Endothelial cell (in vitro differentiated cells): ENCODE measurements around the gene SLC4A11. TPM values are rescaled to one million over a fixed set of nuclear protein-coding genes. Genes with fewer than 3 reads are reported as not detected.
"Not testable (repeated sequence)": the region's sequence is repeated elsewhere in the genome, so short reads cannot be mapped to it uniquely, and the experiment has no call there.

Experiments used
- DNase-seq: peaks from one replicate; pipeline ENCODE4 v3.0.0; 2021; ENCODE audit warnings: low spot score
- H3K27ac Mint-ChIP-seq: one replicate; pipeline ENCODE4 v1.8.0; 2021; ENCODE audit warnings: mixed read lengths, inconsistent platforms; ENCODE audit not compliant: unreplicated experiment
- H3K27me3 Mint-ChIP-seq: one replicate; pipeline ENCODE4 v1.8.0; 2021; ENCODE audit warnings: mild to moderate bottlenecking, moderate library complexity, mixed read lengths, inconsistent platforms; ENCODE audit not compliant: unreplicated experiment
- H3K36me3 Mint-ChIP-seq: one replicate; pipeline ENCODE4 v1.8.0; 2021; ENCODE audit warnings: mild to moderate bottlenecking, low read depth, mixed read lengths, inconsistent platforms; ENCODE audit not compliant: unreplicated experiment
- H3K4me1 Mint-ChIP-seq: one replicate; pipeline ENCODE4 v1.8.0; 2021; ENCODE audit warnings: mild to moderate bottlenecking, mixed read lengths, inconsistent platforms; ENCODE audit not compliant: unreplicated experiment
- H3K4me3 Mint-ChIP-seq: one replicate; pipeline ENCODE4 v1.8.0; 2021; ENCODE audit warnings: mild to moderate bottlenecking, mixed read lengths, inconsistent platforms; ENCODE audit not compliant: unreplicated experiment
- H3K9me3 Mint-ChIP-seq: one replicate; pipeline ENCODE4 v1.8.0; 2021; ENCODE audit warnings: mixed read lengths, inconsistent platforms; ENCODE audit not compliant: unreplicated experiment
- total RNA-seq: library from RNA; stranded (reverse); fragmentation: NEBNext Ultra II Directional; extraction: Animal tissue kit (Norgen Biotek cat#: 25700); gene quantifications from one replicate; pipeline ENCODE4 v1.2.1, GENCODE V29; 2021; ENCODE audit not compliant: unreplicated experiment
- TF ChIP-seq, protein P1 (sequence below): fragments of 200-600 bp; sonication (generic); IDR thresholded peaks from one replicate; pipeline ENCODE4 v1.5.0; 2021; ENCODE audit warnings: antibody characterized with exemption; ENCODE audit not compliant: unreplicated experiment

SLC4A11 gene
- total RNA-seq, 1 donor from 2014 or later: 30.6 TPM

GRCh38 chr20:3190681-3191111 lies 48.3 kb downstream of the SLC4A11 start:
- TF ChIP-seq, protein P1, sequence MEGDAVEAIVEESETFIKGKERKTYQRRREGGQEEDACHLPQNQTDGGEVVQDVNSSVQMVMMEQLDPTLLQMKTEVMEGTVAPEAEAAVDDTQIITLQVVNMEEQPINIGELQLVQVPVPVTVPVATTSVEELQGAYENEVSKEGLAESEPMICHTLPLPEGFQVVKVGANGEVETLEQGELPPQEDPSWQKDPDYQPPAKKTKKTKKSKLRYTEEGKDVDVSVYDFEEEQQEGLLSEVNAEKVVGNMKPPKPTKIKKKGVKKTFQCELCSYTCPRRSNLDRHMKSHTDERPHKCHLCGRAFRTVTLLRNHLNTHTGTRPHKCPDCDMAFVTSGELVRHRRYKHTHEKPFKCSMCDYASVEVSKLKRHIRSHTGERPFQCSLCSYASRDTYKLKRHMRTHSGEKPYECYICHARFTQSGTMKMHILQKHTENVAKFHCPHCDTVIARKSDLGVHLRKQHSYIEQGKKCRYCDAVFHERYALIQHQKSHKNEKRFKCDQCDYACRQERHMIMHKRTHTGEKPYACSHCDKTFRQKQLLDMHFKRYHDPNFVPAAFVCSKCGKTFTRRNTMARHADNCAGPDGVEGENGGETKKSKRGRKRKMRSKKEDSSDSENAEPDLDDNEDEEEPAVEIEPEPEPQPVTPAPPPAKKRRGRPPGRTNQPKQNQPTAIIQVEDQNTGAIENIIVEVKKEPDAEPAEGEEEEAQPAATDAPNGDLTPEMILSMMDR: no peak
- Mint-ChIP-seq H3K4me3 (no peak overlapping the region), H3K4me1 (no peaks in the 10 kb centered on the region), H3K27me3 (peaks cover 6% of the 10 kb centered on the region), H3K27ac (no peak overlapping the region), H3K9me3 (no peaks in the 10 kb centered on the region), H3K36me3 (peaks cover 30% of the 10 kb centered on the region)
- DNase-seq: no peak

GRCh38 chr20:3189561-3190131 lies 49.3 kb downstream of the SLC4A11 start:
- TF ChIP-seq, protein P1: no peak
- H3K9me3 Mint-ChIP-seq: no peaks in the 10 kb centered on the region
- H3K4me1 Mint-ChIP-seq: no peaks in the 10 kb centered on the region
- peaks cover 5% of the 10 kb centered on the region for H3K27me3 Mint-ChIP-seq
- H3K36me3 Mint-ChIP-seq: peaks cover 25% of the 10 kb centered on the region
- peak overlapping the region; percentile 66 for H3K4me3 Mint-ChIP-seq
- H3K27ac Mint-ChIP-seq: no peak overlapping the region
- no peak for DNase-seq

GRCh38 chr20:3188823-3189413 lies 50.1 kb downstream of the SLC4A11 start:
- TF ChIP-seq, protein P1: no peak
- DNase-seq: no peak

DNA sequence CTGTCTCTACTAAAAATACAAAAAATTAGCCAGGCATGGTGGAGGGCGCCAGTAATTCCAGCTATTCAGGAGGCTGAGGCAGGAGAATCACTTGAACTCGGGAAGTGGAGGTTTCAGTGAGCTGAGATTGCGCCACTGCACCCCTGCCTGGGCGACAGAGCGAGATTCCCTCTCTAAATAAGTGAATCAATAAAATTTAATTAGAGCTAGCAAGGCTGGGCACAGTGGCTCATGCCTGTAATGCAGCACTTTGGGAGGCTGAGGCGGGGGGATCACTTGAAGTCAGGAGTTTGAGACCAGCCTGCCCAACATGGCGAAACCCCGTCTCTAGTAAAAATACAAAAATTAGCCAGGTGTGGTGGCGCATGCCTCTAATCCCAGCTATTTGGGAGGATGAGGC lies 51.1 kb downstream of the SLC4A11 start:
- not testable (repeated sequence) for H3K4me1 Mint-ChIP-seq, DNase-seq, H3K27ac Mint-ChIP-seq, H3K4me3 Mint-ChIP-seq, H3K27me3 Mint-ChIP-seq, H3K9me3 Mint-ChIP-seq
- H3K36me3 Mint-ChIP-seq: peaks cover 25% of the 10 kb centered on the region

More at GRCh38 chr20:3188823-3189413, 50.1 kb downstream of the SLC4A11 start:
- no peaks in the 10 kb centered on the region for H3K4me1 Mint-ChIP-seq
- no peak overlapping the region for H3K27ac Mint-ChIP-seq
- H3K9me3 Mint-ChIP-seq: no peaks in the 10 kb centered on the region
- peaks cover 5% of the 10 kb centered on the region for H3K27me3 Mint-ChIP-seq
- peaks cover 25% of the 10 kb centered on the region for H3K36me3 Mint-ChIP-seq
- no peak overlapping the region for H3K4me3 Mint-ChIP-seq

GRCh38 chr20:3183896-3184612 lies 54.9 kb downstream of the SLC4A11 start:
- no peaks in the 10 kb centered on the region for H3K9me3 Mint-ChIP-seq
- peaks cover 5% of the 10 kb centered on the region for H3K36me3 Mint-ChIP-seq
- H3K27ac Mint-ChIP-seq: no peak overlapping the region
- H3K4me1 Mint-ChIP-seq: no peaks in the 10 kb centered on the region
- peaks cover 1% of the 10 kb centered on the region for H3K27me3 Mint-ChIP-seq
- TF ChIP-seq, protein P1: no peak
- DNase-seq: no peak
- no peak overlapping the region for H3K4me3 Mint-ChIP-seq

GRCh38 chr20:3182429-3182828 lies 56.6 kb downstream of the SLC4A11 start:
- H3K4me3 Mint-ChIP-seq, H3K27me3 Mint-ChIP-seq, DNase-seq, H3K4me1 Mint-ChIP-seq, H3K9me3 Mint-ChIP-seq, H3K27ac Mint-ChIP-seq, H3K36me3 Mint-ChIP-seq: not testable (repeated sequence)
